OCI-LY3 (cell line): Measurements from ENCODE around the gene STIM1.

ENCODE experiments used
- H2AFZ ChIP-seq: fragments of 200-600, 300-600 bp; shearing (Covaris generic); 2 replicates; pipeline ENCODE4 v1.6.0; 2014; ENCODE audit warnings: antibody characterized with exemption, low read depth, low read length
- H3K27ac ChIP-seq: fragments of 200-600, 300-600 bp; sonication (generic); 2 replicates; pipeline ENCODE4 v1.5.1; 2014; ENCODE audit warnings: mild to moderate bottlenecking, low read length, moderate library complexity, mixed read lengths
- H3K27me3 ChIP-seq: fragments of 200-600, 300-600 bp; sonication (generic); 2 replicates; pipeline ENCODE4 v1.6.1; 2014; ENCODE audit warnings: low read depth, low read length, mixed read lengths
- H3K36me3 ChIP-seq: fragments of 200-600, 300-600 bp; sonication (generic); replicated peaks from 2 replicates; pipeline ENCODE3; 2014; ENCODE audit warnings: low read depth, low read length, mixed read lengths
- H3K4me1 ChIP-seq: fragments of 300-600, 200-600 bp; sonication (generic); 2 replicates; pipeline ENCODE4 v1.6.1; 2014; ENCODE audit warnings: low read length, mixed read lengths
- H3K4me2 ChIP-seq: fragments of 200-600, 300-600 bp; sonication (generic); 2 replicates; pipeline ENCODE4 v1.6.1; 2014; ENCODE audit warnings: low read length, mixed read lengths
- H3K4me3 ChIP-seq: fragments of 300-600, 200-600 bp; sonication (generic); 2 replicates; pipeline ENCODE4 v1.5.1; 2014; ENCODE audit warnings: antibody characterized with exemption, mild to moderate bottlenecking, low read length, moderate library complexity
- H3K79me2 ChIP-seq: fragments of 300-600, 200-600 bp; shearing (Covaris generic); 2 replicates; pipeline ENCODE4 v1.6.1; 2014; ENCODE audit warnings: mild to moderate bottlenecking, low read length, mixed read lengths
- H3K9ac ChIP-seq: fragments of 300-600, 200-600 bp; shearing (Covaris generic); 2 replicates; pipeline ENCODE4 v1.6.0; 2014; ENCODE audit warnings: mild to moderate bottlenecking, low read length, moderate library complexity
- H3K9me3 ChIP-seq: fragments of 200-600, 300-600 bp; shearing (Covaris generic); 2 replicates; pipeline ENCODE4 v1.6.1; 2014; ENCODE audit warnings: low read length, mixed read lengths; ENCODE audit not compliant: insufficient read depth
- H4K20me1 ChIP-seq: fragments of 200-600, 300-600 bp; sonication (generic); 2 replicates; pipeline ENCODE4 v1.6.1; 2016; ENCODE audit warnings: low read length, mixed read lengths; ENCODE audit not compliant: insufficient read depth
- CTCF ChIP-seq: fragments of 200-600, 300-600 bp; sonication (generic); IDR thresholded peaks from 2 replicates; pipeline ENCODE4 v1.5.1; 2014; ENCODE audit warnings: antibody characterized with exemption, low read length, low read depth
- EZH2phosphoT487 ChIP-seq: fragments of 200-600 bp; shearing (Covaris generic); IDR thresholded peaks from 2 replicates; pipeline ENCODE4 v1.6.1; 2018; ENCODE audit warnings: antibody characterized with exemption, mixed run types, low read depth

STIM1 gene

GRCh38 chr11:3854977-3855807 is at the start of gene STIM1:
TSS of gene STIM1 (plus strand) at chr11:3855664. CDS start at chr11:3856271, 607 bp downstream.
- Histone ChIP-seq H3K27ac (peak within 1 kb of the TSS; percentile 93), H3K36me3 (no peaks in the 10 kb centered on the region), H2AFZ (peak within 1 kb of the TSS; percentile 96), H3K4me3 (peak within 1 kb of the TSS; percentile 94), H3K4me2 (peak within 1 kb of the TSS; percentile 88), H3K79me2 (peaks cover 37% of the 10 kb centered on the region), H3K27me3 (no peaks in the 10 kb centered on the region), H3K4me1 (peaks cover 42% of the 10 kb centered on the region), H4K20me1 (no peaks in the 10 kb centered on the region), H3K9me3 (no peaks in the 10 kb centered on the region), H3K9ac (peak within 1 kb of the TSS; percentile 84)
- no peak for TF ChIP-seq EZH2phosphoT487
- peak; percentile 81 for TF ChIP-seq CTCF

- H3K9me3 ChIP-seq, result no peaks in the 10 kb centered on the region
- H3K4me1 ChIP-seq, result peaks cover 4% of the 10 kb centered on the region; the same call in 1 of the 2 replicates
- H3K79me2 ChIP-seq, result no peaks in the 10 kb centered on the region
- H3K9ac ChIP-seq, result peak within 1 kb of the TSS; percentile 91
- TF ChIP-seq EZH2phosphoT487 (no peak), CTCF (peak; percentile 65)
- H3K36me3 ChIP-seq, result no peaks in the 10 kb centered on the region
- peak within 1 kb of the TSS; percentile 80 for H3K4me2 ChIP-seq
- H3K27ac ChIP-seq, result peak within 1 kb of the TSS; percentile 43
- H2AFZ ChIP-seq, result peak within 1 kb of the TSS; percentile 99
- no peaks in the 10 kb centered on the region for H3K27me3 ChIP-seq
- H4K20me1 ChIP-seq, result no peaks in the 10 kb centered on the region
- H3K4me3 ChIP-seq, result peak within 1 kb of the TSS; percentile 94
Measured at GRCh38 chr11:3807909-3808860, 47.3 kb upstream of the STIM1 start, which contains the start of gene PGAP2. TSS of gene PGAP2 (plus strand) at chr11:3808560. CDS start at chr11:3811260, 2,700 bp downstream.

GRCh38 chr11:3808861-3809623 is 46.4 kb upstream of the STIM1 start:
- Histone ChIP-seq H3K9ac (peak overlapping the region; percentile 91), H3K27me3 (no peaks in the 10 kb centered on the region), H3K27ac (no peak overlapping the region), H4K20me1 (no peaks in the 10 kb centered on the region), H3K4me1 (peaks cover 4% of the 10 kb centered on the region; the same call in 1 of the 2 replicates), H2AFZ (peak overlapping the region; percentile 99; the same call in 1 of the 2 replicates), H3K9me3 (no peaks in the 10 kb centered on the region), H3K4me3 (peak overlapping the region; percentile 94), H3K36me3 (no peaks in the 10 kb centered on the region), H3K79me2 (no peaks in the 10 kb centered on the region), H3K4me2 (peak overlapping the region; percentile 80)
- TF ChIP-seq CTCF (peak; percentile 64), EZH2phosphoT487 (no peak)
